ENCODE measurements around the gene NAA40.
A peak's percentile ranks its signal among the peaks of the same experiment; 100 is the strongest.

Gene NAA40

GRCh38 chr11:63912678-63913077 lies 26.1 kb upstream of the NAA40 start:
- H3K4me3 ChIP-seq (ENCODE audit: low read depth, low read length) = no peak overlapping the region

GRCh38 chr11:63913866-63914830 lies 24.7 kb upstream of the NAA40 start:
- H3K4me3 ChIP-seq (ENCODE audit: low read depth, low read length) = no peak overlapping the region

GRCh38 chr11:63914896-63915691 lies 23.7 kb upstream of the NAA40 start:
- H3K4me3 ChIP-seq (ENCODE audit: low read depth, low read length) = peak overlapping the region; percentile 66

- peak overlapping the region; percentile 66 for H3K4me3 ChIP-seq (ENCODE audit: low read depth, low read length)
Measured at GRCh38 chr11:63915961-63916836, 22.6 kb upstream of the NAA40 start.

- H3K4me3 ChIP-seq (ENCODE audit: low read depth, low read length) = peak within 1 kb of the TSS; percentile 66
Measured at GRCh38 chr11:63916837-63917691, 21.7 kb upstream of the NAA40 start, which contains the start of gene RCOR2. RCOR2 (minus strand) TSS chr11:63917164; CDS start chr11:63916456, 708 bp downstream.

GRCh38 chr11:63917692-63918506 lies 20.9 kb upstream of the NAA40 start:
- H3K4me3 ChIP-seq (ENCODE audit: low read depth, low read length) = peak overlapping the region; percentile 47

- H3K4me3 ChIP-seq (ENCODE audit: low read depth, low read length) = peak overlapping the region; percentile 47
Measured at GRCh38 chr11:63918507-63919191, 20.2 kb upstream of the NAA40 start.

GRCh38 chr11:63919267-63920125 lies 19.3 kb upstream of the NAA40 start:
- peak overlapping the region; percentile 56 for H3K4me3 ChIP-seq (ENCODE audit: low read depth, low read length)

- H3K4me3 ChIP-seq (ENCODE audit: low read depth, low read length) = peak overlapping the region; percentile 56
Measured at GRCh38 chr11:63920126-63920938, 18.5 kb upstream of the NAA40 start.

GRCh38 chr11:63920939-63921417 lies 17.8 kb upstream of the NAA40 start:
- no peak overlapping the region for H3K4me3 ChIP-seq (ENCODE audit: low read depth, low read length)

- H3K4me3 ChIP-seq (ENCODE audit: low read depth, low read length) = no peak overlapping the region
Measured at GRCh38 chr11:63922673-63923192, 16.1 kb upstream of the NAA40 start.

GRCh38 chr11:63923319-63923718 lies 15.5 kb upstream of the NAA40 start:
- H3K4me3 ChIP-seq (ENCODE audit: low read depth, low read length) = no peak overlapping the region

GRCh38 chr11:63929616-63930015 lies 9.2 kb upstream of the NAA40 start:
- no peak overlapping the region for H3K4me3 ChIP-seq (ENCODE audit: low read depth, low read length)

GRCh38 chr11:63931045-63931444 lies 7.8 kb upstream of the NAA40 start:
- no peak overlapping the region for H3K4me3 ChIP-seq (ENCODE audit: low read depth, low read length)

- H3K4me3 ChIP-seq (ENCODE audit: low read depth, low read length) = no peak overlapping the region
Measured at GRCh38 chr11:63931876-63932275, 6.9 kb upstream of the NAA40 start.

- no peak overlapping the region for H3K4me3 ChIP-seq (ENCODE audit: low read depth, low read length)
Measured at GRCh38 chr11:63933459-63933858, 5.3 kb upstream of the NAA40 start.

Data from iPS-11a (cell line).